Amniotic stem cell (primary cell): ENCODE measurements around the gene OR5AK2.
"Not testable (repeated sequence)": the region's sequence is repeated elsewhere in the genome, so short reads cannot be mapped to it uniquely, and the experiment has no call there.

Source experiments
- DNase-seq: peaks from one replicate; lab custom pipeline; 2025; lab: John Stamatoyannopoulos, UW

OR5AK2 gene, protein sequence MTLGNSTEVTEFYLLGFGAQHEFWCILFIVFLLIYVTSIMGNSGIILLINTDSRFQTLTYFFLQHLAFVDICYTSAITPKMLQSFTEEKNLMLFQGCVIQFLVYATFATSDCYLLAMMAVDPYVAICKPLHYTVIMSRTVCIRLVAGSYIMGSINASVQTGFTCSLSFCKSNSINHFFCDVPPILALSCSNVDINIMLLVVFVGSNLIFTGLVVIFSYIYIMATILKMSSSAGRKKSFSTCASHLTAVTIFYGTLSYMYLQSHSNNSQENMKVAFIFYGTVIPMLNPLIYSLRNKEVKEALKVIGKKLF

GRCh38 chr11:56988614-56989013 is at the start of gene OR5AK2:
TSS of gene OR5AK2 (plus strand) at chr11:56988914. CDS start at chr11:56988914, 0 bp downstream.
- no peak for DNase-seq

DNA sequence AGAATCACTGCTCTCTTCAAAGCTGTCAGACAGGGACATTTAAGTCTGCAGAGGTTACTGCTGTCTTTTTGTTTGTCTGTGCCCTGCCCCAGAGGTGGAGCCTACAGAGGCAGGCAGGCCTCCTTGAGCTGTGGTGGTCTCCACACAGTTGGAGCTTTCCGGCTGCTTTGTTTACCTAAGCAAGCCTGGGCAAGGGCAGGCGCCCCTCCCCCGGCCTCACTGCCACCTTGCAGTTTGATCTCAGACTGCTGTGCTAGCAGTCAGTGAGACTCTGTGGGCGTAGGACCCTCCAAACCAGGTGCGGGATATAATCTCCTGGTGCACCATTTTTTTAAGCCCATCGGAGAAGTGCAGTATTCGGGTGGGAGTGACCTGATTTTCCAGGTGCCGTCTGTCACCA is 43.2 kb upstream of the OR5AK2 start:
- not testable (repeated sequence) for DNase-seq

- no peak for DNase-seq
These were observed 39.7 kb upstream of the OR5AK2 start for GRCh38 chr11:56948991-56949515.

DNA sequence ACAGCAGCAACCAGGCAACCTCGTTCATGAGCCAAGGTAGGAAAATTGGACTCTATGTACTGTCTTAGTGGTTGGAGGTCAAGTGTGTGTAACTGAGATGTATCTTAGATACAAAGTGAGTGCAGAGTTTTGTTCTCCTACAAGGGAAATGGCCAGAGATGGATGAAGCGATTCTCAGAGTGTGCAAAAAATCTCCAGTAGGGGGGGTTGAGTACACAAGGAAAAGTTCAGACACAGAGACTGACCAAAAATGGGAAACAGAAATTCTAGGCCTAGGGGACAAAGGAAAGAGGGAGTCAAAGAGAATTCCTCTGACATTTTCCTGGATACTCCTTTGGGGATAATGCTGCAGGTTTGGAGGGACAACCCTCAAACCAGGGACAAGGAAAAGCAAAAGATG is 38.2 kb upstream of the OR5AK2 start:
- no peak for DNase-seq

DNA sequence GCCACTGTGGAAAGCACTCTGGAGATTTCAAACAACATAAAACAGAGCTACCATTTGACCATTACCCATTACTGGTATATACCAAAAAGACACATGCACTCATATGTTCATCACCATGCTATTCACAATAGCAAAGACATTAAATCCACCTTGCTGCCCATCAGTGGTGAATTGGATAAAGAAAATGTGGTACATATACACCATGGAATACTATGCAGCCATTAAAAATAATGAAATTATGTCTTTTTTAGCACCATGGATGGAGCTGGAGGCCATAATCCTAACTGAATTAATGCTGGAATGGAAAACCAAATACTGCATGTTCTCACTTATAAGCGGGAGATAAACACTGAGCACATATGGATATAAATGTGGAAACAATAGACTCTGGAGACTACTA is 34.8 kb upstream of the OR5AK2 start:
- DNase-seq: not testable (repeated sequence)

GRCh38 chr11:56961609-56962008 is 27.1 kb upstream of the OR5AK2 start:
- no peak for DNase-seq

DNA sequence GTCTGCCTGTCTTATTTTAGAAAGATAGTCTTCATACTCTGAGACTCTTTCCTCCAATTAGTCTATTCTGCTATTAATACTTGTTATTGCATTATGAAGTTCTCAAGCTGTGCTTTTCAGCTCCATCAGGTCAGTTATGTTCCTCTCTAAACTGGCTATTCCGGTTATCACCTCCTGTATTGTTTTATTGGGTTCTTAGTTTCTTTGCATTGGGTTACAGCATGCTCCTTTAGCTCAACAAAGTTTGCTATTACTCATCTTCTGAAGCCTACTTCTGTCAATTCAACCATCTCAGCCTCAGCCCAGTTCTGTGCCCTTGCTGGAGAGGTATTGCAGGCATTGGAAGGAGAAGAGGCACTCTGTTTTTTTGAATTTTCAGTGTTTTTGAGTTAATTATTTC is 21.0 kb upstream of the OR5AK2 start:
- DNase-seq: no peak

- no peak for DNase-seq
These were observed 20.2 kb upstream of the OR5AK2 start for GRCh38 chr11:56968524-56968923.

- DNase-seq: no peak
These were observed 11.4 kb upstream of the OR5AK2 start for GRCh38 chr11:56977314-56977713.

DNA sequence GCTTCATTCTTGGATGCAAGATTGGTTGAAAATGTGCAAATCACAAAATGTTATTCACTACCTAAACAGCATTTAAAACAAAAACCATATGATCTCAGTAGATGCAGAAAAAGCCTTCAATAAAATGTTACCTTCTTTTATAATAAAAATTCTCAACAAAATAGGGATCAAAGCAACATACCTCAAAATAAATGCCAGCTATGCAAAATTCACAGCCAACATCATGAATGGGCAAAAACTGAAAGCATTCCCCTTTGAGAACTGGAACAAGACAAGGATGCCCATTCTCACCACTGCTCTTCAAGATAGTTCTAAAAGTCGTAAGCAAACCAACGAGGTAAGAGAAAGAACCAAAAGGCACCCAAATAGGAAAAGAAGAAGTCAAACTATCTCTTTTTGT is 2.0 kb downstream of the OR5AK2 start:
- DNase-seq: no peak

DNA sequence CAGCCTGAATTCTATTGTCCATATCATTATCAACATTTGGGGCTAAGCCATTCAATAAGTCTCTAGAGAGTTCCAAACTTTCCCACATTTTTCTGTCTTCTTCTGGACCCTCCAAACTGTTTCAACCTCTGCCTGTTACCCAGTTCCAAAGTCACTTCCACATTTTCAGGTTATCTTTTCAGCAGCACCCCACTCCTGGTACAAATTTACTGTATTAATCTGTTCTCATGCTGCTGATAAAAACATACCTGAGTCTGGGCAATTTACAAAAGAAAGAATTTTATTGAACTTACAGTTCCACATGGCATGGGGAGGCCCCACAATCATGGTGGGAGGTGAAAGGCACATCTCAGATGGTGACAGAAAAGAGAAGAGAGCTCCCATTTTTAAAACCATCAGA is 5.8 kb downstream of the OR5AK2 start:
- no peak for DNase-seq

- DNase-seq: no peak
These were observed 13.1 kb downstream of the OR5AK2 start for GRCh38 chr11:57001674-57002401.

DNA sequence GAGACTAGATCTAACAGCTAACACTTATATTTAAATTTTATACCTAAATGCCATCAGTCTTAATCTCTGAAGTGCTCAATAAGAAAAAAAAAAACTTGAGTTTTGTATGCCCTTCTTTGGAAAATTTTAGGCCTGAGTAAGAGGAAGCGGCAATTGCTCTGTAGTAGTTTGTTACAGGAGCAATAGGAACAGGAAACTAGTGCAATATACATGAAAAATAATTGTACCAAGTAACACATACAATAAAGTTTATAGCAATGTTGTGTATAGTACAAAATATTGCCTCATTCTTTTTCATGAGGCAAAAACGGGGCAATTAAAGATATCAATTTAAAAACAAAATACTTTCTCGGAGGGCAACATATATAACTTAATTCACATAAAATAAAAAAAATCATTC is 19.7 kb downstream of the OR5AK2 start:
- no peak for DNase-seq

DNA sequence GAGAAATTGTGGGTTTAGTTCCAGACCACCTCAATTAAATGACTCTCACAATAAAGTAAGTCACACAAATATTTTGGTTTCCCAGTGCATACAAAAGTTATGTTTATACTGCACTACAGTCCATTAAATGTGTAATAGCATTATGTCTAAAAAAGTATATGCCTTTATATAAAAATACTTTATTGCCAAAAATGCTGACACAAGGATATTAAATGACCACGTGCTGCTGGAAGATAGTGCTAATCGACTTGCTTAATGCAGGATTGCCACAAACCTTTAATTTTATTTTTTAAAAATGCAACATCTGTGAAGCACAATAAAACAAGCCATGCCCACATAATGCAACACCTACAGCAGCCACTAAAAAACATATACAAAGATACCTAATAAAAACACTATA is 27.0 kb downstream of the OR5AK2 start:
- DNase-seq: no peak

GRCh38 chr11:57031556-57031955 is 42.8 kb downstream of the OR5AK2 start:
- DNase-seq: no peak
